HG03095 (cell line): ENCODE measurements around the gene MT1G.
"Not testable (repeated sequence)": the region's sequence is repeated elsewhere in the genome, so short reads cannot be mapped to it uniquely, and the experiment has no call there.

Experiments
- ATAC-seq: cut with Tn5 transposase; IDR thresholded peaks from one replicate; pipeline ENCODE4 v1.9.1; 2021; ENCODE audit warnings: moderate library complexity; ENCODE audit not compliant: unreplicated experiment

Gene MT1G

DNA sequence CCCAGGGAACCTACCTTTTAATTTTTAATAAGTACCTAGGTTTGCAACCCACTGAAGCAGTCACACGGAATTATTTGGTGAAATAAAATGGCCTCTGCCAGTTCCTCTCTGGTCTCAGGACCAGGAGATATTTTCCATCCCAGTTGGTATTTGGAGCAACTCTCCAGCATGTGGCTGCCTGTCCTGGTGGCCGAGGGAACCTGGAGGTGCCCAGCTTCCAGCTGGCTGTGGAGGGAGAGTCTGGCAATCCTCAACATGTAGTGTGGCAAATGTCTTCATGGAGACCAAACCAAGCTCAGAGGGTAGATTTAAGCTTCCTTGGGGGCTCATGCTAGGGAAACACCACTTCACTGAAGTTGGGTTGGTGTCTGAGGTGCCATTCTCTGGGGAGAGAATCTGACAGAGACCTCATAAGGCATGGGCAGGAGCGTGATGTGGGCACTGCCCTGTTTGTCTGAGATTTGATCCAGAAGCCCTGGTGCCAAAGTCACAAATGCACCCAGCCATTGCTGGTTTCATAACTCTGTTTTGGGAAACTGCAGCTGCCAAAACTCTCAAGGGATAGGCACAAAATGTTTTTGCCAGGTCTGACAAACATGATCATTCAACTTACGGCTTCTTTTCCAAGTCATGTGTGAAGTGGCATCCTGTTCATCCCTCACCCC is 17.2 kb upstream of the MT1G start:
- ATAC-seq = no peak

DNA sequence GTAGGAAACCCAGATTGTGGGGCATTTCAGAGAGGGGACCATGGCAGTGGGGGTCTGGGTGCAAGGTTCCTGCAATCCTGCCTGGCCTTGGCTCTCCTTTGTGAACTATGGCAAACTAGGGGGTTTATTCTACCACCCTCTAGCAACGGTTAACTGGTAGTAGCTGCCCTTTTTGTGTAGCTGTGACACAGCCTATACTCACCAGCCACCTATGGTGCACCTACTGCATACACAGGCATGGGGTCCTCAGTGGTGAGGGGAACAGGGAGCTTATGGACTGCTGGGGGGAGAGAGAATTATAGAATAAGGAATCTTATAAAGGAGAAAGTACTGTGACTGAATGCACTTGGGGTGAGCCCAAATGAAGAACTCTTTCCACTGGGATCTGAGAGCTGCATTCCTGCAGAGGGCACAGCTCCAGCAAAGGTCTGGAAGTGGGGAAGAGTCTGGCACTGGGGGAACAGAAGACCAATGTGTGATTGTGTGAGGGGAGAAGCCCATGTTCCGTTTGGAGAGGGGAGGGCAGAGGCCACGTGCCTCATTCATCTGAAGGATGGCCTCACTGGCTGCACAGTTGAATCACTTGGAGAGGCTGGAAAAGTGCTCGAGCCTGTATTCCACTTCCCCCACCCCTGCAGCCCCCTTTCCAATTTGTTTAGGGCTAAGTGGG is 16.5 kb upstream of the MT1G start:
- ATAC-seq = no peak

DNA sequence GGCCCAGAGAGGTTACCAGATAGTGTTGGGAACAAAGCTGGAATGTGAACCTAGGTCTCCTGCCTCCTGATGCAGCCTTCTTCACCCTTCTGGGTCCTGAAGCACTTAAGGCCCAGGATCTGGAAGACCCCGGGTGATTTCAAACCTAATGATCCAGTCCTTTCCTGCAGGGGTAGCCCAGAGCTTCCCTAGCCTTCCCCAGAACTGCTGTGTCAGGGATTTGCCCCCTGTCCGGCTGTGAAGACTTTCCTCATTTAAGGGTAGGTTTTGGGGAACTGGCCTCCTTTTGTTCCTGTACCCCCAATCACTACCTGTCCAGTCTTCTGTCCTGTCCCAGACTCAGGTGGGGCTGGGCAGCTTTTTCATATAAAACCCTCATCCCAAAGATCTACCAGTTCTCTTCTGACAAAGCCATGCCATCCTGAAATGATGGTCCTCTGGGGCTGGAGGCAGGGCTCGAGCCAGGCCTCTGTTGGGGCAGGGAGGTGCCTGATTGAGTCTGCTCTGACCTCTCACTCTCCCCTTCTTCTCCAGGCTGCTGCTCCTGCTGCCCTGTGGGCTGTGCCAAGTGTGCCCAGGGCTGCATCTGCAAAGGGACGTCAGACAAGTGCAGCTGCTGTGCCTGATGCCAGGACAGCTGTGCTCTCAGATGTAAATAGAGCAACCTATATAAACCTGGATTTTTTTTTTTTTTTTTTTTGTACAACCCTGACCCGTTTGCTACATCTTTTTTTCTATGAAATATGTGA is 15.7 kb upstream of the MT1G start:
- no peak for ATAC-seq

DNA sequence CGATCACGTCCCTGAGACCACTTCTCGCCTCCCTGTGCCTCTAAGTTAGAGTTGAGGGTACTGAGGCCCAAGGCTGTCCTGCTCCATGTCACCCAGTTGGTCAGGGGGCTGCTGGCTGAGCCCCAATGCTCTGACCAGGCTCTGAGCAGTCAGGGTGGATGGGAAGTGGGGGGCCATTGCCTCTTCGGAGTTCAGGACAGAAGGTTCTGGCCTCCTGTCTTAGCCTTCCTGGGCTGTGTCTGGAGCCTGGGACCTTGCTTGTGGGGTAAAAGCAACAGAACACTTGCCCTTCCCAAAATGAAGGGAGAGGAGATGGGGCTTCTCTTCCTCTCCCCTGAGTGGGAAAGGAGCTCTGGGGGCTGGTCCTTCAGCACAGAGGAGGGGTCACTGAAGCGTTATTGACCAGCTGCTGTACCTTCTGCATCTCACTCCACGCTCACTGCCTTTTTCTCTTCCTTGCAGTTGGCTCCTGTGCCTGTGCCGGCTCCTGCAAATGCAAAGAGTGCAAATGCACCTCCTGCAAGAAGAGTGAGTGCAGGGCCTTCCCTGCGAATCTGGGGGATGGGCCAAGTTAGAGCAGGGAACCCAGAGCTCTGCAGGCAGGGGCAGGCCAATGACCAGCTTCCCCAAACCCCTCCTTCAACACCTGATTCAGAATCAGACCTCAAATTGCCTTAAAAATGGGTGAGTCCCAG is 15.0 kb upstream of the MT1G start:
- no peak for ATAC-seq

DNA sequence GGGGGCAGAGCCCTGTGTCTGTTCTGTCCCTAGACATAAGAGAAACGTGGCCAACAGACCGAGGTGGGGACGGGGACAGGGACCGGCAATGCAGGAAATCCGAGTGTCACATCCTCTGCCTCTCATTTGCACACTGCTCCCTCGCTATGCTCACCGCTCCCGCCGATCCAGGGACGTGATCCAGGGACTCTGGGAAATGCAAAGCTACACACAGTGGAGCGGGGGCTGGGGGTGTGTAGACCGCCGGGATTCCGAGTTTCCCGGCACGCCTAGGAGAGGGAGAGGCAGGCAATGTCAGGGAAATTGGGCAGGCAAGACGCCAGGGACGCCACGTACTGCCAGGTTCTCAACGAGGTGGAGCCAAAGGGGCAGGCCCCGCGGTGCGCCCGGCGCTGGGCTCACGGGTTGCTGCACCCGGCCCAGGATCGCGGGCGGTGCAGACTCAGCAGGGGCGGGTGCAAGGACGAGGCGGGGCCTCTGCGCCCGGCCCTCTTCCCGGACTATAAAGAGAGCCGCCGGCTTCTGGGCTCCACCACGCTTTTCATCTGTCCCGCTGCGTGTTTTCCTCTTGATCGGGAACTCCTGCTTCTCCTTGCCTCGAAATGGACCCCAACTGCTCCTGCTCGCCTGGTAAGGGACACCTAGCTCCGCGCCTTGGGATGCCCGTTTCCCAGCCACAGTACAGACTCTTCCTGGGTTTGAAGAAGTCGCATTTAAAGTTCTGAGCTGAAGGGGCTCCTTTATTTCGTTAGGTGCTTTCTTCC is 14.3 kb upstream of the MT1G start, which contains the start of gene MT1X:
Gene MT1X, plus strand, starts transcription at position 532 of the 764 bp plus-strand sequence. Its CDS starts 71 bp downstream, at position 603.
- ATAC-seq = peak; percentile 99

DNA sequence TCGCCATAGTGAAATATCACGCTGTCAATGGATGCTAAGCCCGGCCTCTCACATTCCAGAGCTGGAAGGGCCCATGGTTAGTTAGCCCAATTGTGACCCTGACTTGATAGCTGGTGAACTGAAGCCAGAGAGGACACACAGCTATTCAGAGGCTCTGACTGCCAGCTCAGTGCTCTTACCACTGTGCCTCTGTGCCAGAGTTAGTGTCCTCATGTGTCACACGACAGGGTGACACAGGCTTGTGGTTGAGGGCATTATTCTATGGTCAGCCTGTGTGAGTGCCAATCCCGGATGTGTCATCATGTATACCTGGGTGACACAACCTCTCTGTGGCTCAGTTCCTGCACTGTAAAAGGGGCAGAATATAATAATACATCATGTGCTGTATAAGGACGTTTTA is 12.0 kb upstream of the MT1G start:
- ATAC-seq = no peak

DNA sequence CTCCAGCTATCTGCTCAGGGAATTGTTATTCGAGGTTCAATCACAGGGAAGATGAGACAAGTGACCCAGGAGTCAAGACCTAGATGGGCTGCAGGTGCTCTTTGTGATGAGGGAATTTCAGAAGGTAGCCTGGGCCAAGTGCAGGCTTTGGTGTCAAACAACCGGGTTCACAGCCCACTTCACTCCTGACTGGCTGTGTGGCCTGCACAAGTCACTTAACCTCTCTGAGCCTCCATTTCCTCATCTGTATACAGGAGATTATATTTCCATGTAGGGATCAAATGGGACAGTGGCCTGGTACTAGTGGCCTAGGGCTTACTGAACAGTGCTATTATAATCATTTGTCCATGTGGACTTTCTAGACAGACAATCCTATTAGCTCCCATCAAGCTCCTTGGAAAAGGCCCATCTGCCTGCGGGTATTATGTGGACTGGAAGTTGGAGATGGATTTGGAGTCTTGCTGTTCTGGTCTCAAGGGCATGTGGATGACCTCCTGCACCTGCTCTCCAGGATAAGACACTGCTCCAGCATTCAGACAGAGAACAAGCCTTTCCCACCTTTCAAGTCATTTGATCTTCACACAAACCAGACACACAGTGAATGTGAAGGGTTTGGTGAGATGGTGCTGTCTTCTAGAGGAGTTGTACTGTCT is 11.3 kb upstream of the MT1G start:
- ATAC-seq = no peak

DNA sequence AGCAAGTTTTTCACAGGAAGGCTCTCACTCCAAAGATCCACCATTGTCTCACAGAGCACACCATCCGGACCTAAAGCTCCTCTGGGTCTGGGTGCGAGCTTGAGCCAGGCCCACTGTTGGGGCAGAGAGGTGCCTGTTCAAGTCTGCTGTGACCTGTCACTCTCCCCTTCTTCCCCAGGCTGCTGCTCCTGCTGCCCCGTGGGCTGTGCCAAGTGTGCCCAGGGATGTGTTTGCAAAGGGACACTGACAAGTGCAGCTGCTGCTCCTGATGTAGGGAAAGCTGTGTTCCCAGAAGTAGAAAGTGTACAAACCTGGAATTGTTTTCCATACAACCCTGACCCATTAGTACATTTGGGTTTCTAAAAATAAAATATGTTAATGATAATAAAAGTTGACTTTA is 9.6 kb upstream of the MT1G start:
- ATAC-seq = no peak

DNA sequence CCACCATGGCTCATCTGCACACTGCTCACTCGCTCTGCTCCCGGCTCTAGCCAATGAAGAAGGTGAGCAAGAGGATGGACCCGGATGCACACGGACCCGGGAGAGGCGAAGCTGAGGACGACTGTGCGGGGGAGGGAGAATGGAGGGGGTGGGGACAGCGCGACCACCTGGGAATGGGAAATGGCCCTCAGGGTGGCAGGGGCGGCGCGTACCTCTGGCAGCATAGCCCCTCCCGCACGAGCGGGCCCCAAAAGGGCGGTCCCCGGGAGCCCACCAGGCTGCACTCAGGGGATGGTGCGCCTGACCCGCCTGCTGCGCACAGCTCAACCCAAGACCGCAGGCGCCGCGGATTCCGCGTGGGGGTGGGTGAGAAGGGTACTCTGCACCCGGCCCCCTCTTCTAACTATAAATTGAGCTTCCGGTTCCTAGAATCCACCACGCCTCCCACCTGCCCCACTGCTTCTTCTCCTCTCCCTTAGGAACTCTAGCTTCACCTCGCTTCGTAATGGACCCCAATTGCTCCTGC is 7.9 kb upstream of the MT1G start:
- no peak for ATAC-seq

DNA sequence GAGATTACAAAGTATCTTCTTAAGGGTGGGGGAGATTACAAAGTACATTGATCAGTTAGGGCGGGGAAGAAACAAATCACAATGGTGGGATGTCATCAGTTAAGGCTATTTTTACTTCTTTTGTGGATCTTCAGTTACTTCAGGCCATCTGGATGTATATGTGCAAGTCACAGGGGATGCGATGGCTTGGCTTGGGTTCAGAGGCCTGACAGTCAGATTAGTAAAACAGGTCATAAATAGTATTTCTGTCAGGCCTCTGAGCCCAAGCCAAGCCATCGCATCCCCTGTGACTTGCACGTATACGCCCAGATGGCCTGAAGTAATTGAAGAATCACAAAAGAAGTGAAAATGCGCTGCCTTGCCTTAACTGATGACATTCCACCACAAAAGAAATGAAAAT is 6.7 kb upstream of the MT1G start:
- not testable (repeated sequence) for ATAC-seq

DNA sequence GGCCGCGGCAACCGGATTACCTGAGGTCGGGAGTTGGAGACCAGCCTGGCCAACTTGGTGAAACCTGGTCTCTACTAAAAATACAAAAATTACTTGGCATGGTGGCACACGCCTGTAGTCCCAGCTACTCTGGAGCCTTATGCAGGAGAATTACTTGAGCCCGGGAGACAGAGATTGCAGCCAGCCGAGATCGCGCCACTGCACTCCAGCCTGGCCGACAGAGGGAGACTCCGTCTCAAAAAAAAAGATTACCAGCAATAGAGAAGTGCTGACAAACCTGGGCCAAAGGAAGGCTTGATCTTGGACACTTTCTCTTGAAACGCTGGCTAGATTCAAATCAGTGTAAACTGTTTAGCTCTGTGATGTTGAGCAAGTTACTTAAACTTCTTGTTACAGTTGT is 6.1 kb upstream of the MT1G start:
- ATAC-seq = no peak

DNA sequence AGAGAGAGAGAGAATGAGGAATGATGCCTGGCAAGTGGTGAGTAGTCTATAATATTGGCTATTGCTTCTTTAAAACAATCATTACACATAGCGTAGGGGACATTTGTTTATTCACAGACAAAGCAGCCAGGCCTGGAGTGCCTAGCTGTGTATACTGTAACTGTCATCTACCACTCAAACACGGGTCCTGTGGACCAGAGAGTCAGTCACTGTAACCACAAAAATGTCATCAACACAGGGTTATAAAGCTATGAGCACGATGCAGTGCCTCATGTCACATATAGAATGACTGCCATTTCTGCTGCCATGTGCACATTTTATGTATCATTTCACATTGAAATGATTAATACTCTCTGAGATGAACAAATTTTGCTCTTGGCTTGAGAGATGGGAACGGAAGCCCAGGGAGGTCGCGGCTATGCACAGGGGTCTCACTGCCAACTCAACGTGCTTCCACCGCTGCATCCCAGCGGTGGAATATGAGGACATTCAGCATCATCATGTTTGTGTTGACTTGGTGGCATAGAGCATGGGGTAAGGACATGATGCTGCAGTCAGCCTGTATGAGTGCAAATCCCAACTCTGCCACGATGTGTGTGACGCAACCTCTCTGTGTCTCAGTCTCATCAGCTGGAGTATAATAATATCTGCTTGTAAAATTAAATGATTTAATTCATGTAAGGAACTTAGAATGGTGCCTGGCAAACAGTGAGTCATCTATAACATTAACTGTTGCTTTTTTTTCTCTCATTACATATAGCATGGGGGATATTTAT is 5.1 kb upstream of the MT1G start:
- ATAC-seq = no peak

DNA sequence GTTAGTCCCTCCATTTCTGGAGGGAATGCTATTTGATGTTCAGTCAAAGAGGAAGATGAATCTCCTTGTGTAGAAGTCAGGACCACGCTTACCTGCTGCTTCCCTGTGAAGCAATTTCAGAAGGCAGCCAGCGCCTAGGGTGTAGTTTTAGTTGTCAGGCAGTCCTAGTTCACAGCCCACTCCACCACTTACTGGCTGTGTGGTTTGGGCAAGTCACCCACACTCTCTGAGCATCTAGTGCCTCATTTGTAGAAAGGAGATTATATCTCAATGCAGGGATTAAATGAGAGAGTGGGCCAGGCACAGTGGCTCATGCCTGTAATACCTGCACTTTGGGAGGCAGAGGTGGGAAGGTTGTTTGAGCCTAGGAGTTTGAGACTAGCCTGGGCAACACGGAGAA is 4.3 kb upstream of the MT1G start:
- not testable (repeated sequence) for ATAC-seq

DNA sequence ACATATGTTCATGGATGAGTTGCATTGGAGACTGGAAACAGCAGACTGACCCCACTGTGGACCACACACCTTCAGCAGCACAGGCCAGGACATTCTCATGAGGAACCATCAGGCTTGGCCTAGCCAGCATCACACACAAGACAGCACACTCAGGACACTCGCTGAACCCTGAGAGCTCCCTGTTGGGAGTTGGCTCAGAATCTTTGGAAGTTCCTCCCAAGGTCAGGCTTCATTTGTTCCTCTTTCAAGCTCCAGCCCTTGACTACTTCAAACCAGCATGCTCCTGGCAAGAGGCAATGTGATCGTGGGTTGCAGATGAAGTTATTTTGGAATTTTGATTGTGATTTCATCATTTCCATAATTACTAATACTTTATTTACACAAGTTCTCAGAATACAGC is 3.8 kb upstream of the MT1G start:
- not testable (repeated sequence) for ATAC-seq

DNA sequence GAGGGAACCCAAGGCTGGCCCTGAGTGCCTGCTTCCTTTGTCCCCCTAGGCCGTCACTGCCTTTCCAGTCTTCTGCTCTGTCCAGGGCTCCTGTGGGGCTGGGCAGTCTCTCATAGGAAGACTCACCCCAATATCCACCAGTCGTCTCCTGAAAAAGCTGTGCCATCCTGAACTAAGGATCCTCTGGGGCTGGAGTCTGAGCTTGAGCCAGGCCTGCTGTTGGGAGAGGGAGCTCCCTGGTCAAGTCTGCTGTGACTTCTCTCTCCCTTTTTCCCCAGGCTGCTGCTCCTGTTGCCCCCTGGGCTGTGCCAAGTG is 2.7 kb upstream of the MT1G start:
- ATAC-seq = no peak

DNA sequence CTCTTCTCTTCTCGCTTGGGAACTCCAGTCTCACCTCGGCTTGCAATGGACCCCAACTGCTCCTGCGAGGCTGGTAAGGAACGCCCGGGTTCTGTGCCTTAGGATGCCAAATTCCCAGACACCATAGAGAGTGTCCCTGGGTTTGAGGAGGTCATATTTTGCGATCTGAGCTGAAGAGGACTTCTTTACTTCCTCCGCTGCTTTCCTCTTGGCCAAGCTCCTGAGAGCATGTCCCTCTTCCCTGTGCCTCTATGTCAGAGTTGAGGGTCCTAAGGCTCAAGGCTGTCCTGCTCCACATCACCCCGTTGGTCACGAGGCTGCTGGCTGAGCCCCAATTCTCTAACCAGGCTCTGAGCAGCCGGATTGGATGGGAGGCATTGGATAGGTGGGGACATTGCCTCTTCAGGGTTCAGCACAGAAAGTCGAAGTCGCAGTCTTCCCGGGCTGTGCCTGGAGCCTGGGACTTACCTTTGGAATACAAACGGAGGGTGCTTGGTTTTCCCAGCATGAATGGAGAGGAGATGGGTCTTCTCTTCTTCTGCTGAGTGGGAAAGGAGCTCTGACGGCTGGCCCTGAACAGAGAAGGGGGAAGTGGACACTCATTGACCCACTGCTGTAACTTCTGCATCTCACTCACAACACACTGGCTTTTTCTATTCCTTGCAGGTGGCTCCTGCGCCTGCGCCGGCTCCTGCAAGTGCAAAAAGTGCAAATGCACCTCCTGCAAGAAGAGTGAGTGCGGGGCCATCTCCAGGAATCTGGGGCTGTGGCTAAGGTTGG is 2.2 kb upstream of the MT1G start:
- no peak for ATAC-seq

DNA sequence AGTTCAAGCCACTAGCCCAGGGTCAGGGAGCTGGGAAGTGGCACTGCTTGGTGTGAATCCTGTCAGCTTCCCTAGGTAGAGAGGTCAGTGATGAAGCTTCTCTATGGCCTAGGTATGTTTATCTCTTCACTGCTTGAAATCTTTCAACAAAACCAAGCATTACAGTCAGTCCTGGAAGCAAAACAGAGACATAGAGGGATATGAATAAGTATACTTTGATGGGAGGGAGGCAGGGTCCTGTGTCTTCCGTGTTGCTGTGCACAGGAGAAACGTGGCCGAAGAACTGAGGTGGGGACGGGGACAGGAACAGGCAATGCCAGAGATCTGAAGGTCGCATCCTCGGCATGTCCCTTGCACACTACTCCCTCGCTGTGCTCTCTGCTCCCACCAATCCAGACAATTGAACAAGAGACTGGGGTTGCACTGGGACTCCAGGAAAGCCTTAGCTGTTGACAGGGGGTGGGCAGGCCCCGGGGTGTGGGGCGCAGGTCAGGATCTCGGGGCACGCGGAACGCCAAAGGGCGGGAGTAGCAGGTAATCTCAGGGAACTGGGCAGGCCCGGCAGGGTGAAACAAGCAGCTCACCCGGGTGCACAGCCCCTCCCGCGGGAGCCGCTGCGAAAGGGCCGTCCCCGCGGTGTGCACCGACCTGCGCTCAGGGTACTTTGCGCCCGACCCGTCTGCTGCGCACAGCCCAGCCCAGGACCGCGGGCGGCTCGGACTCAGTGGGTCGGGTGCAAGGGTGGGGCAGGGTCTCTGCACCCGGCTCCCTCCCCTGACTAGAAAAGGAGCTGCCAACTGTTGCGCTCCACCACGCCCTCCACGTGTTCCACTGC is 1.4 kb upstream of the MT1G start, which contains the start of gene MT1H:
Gene MT1H, plus strand, starts transcription at position 810 of the 835 bp plus-strand sequence. CDS start 71 bp downstream, outside the sequence.
- ATAC-seq = no peak
